Measurements from ENCODE around the gene GDAP1L1. TPM values are rescaled to one million over a fixed set of nuclear protein-coding genes. Genes with fewer than 3 reads are reported as not detected.
A peak's percentile ranks its signal among the peaks of the same experiment; 100 is the strongest.

The GDAP1L1 gene
- total RNA-seq, 4 donors from 2014 or later: 0.91 TPM; not detected in 3

GRCh38 chr20:44204156-44204831 is 42.8 kb upstream of the GDAP1L1 start:
- H3K4me3 ChIP-seq (ENCODE audit: low read depth, poor library complexity, severe bottlenecking): no peak overlapping the region
- TF ChIP-seq CTCF (IDR thresholded peaks at IDR 0.05) (no peak), POLR2A (IDR thresholded peaks at IDR 0.05) (no peak)
- DNase-seq (ENCODE audit: low spot score in 2 of 2): peak in 1 of 2 donors; percentile 48
- intact Hi-C loops (cut with DNase I; ENCODE audit: low total_unique reads): no loop called here
- WGBS, 2 donors: 66 to 68% methylated on average over 4 of the region's 4 CpGs

GRCh38 chr20:44204832-44205215 is 42.3 kb upstream of the GDAP1L1 start:
- 75 to 78% methylated on average over 10 of the region's 10 CpGs for WGBS, 2 donors
- intact Hi-C loops (cut with DNase I; ENCODE audit: low total_unique reads): no loop called here
- H3K4me3 ChIP-seq (ENCODE audit: low read depth, poor library complexity, severe bottlenecking): no peak overlapping the region
- TF ChIP-seq CTCF (IDR thresholded peaks at IDR 0.05): no peak
- TF ChIP-seq POLR2A (IDR thresholded peaks at IDR 0.05): no peak
- DNase-seq (ENCODE audit: low spot score in 2 of 2): no peak

DNA sequence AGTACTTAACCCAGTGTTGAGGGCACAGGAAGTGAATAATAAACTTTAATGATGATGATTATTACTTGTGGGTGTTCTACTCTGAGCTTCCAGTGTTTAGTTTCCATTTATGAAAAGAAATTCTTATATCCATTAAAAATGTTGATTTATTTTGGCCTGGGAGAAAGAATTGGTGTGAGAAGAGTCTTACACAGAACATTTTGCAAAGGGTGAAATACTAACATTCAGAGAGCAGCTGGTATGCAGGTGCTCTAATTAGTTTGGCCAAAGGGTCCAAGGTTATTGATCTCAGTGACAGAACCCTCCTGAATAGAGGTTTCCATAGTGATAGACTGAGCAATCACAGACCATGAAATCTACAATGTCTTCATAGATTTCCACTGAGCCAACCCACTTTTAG is 41.0 kb upstream of the GDAP1L1 start:
- no peak overlapping the region for H3K4me3 ChIP-seq (ENCODE audit: low read depth, poor library complexity, severe bottlenecking)
- intact Hi-C loops (cut with DNase I; ENCODE audit: low total_unique reads): no loop called here
- DNase-seq (ENCODE audit: low spot score in 2 of 2): no peak
- TF ChIP-seq POLR2A (IDR thresholded peaks at IDR 0.05) (no peak), CTCF (IDR thresholded peaks at IDR 0.05) (no peak)

GRCh38 chr20:44207126-44207723 is 39.9 kb upstream of the GDAP1L1 start:
- 27 to 34% methylated on average over 3 of the region's 3 CpGs for WGBS, 2 donors
- no peak overlapping the region for H3K4me3 ChIP-seq (ENCODE audit: low read depth, poor library complexity, severe bottlenecking)
- TF ChIP-seq CTCF (IDR thresholded peaks at IDR 0.05) (no peak), POLR2A (IDR thresholded peaks at IDR 0.05) (no peak)
- no peak for DNase-seq (ENCODE audit: low spot score in 2 of 2)
- intact Hi-C loops (cut with DNase I; ENCODE audit: low total_unique reads): no loop called here

DNA sequence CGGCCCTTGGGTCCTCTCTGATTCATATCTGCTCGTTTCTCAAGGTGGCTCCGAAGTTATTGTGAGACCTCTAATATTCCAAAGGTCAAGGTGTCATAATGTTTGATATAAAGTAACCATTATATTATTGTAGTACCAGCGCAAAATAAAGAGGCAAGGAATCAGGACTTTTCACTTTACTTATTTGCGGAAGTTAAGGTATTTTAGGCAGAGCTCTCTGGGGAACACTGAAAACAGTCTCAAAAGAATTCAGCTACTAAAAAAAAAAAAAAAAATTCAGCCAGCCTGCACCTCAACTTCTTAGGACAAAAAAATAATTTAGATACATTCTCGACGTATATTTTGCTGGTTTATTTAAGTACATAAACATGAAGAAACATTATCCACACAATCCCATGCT is 38.9 kb upstream of the GDAP1L1 start:
- 32 to 41% methylated on average over 7 of the region's 7 CpGs for WGBS, 2 donors
- DNase-seq (ENCODE audit: low spot score in 2 of 2): no peak
- TF ChIP-seq POLR2A (IDR thresholded peaks at IDR 0.05) (no peak), CTCF (IDR thresholded peaks at IDR 0.05) (no peak)
- intact Hi-C loops (cut with DNase I; ENCODE audit: low total_unique reads): no loop called here
- no peak overlapping the region for H3K4me3 ChIP-seq (ENCODE audit: low read depth, poor library complexity, severe bottlenecking)

DNA sequence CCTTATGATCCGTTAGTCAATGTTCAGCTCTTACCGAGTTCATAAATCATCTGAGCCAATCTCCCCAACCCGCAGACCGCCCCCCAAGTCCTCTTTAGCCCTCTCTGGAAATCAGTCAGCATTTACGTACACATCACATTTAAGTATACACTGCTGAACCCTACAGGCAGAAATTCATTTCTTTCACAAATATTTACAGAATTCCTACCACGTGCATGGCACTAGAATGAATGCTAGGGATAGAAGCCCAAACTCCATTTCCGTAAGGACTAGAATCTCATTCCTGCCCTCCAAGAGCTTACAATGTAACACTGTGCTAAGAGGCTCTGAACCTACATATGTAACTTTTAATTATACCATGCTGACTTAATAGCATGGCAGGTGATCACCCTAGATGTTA is 38.3 kb upstream of the GDAP1L1 start:
- WGBS, 2 donors: 18 to 23% methylated on average over 7 of the region's 7 CpGs
- no peak for DNase-seq (ENCODE audit: low spot score in 2 of 2)
- H3K4me3 ChIP-seq (ENCODE audit: low read depth, poor library complexity, severe bottlenecking): no peak overlapping the region
- intact Hi-C loops (cut with DNase I; ENCODE audit: low total_unique reads): no loop called here
- TF ChIP-seq CTCF (IDR thresholded peaks at IDR 0.05) (no peak), POLR2A (IDR thresholded peaks at IDR 0.05) (no peak)

All from lower leg skin (tissue), 4 donors.